ENCODE results near the gene DHX29.

- TF ChIP-seq, protein P1, sequence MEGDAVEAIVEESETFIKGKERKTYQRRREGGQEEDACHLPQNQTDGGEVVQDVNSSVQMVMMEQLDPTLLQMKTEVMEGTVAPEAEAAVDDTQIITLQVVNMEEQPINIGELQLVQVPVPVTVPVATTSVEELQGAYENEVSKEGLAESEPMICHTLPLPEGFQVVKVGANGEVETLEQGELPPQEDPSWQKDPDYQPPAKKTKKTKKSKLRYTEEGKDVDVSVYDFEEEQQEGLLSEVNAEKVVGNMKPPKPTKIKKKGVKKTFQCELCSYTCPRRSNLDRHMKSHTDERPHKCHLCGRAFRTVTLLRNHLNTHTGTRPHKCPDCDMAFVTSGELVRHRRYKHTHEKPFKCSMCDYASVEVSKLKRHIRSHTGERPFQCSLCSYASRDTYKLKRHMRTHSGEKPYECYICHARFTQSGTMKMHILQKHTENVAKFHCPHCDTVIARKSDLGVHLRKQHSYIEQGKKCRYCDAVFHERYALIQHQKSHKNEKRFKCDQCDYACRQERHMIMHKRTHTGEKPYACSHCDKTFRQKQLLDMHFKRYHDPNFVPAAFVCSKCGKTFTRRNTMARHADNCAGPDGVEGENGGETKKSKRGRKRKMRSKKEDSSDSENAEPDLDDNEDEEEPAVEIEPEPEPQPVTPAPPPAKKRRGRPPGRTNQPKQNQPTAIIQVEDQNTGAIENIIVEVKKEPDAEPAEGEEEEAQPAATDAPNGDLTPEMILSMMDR (IDR thresholded peaks at IDR 0.05) = no peak
- TF ChIP-seq POLR2AphosphoS5 (IDR thresholded peaks at IDR 0.05; ENCODE audit: low read depth, low read length) (no peak), TCF7L2 (IDR thresholded peaks at IDR 0.05; ENCODE audit: low read depth, low read length) (no peak)
- TF ChIP-seq, protein P2, sequence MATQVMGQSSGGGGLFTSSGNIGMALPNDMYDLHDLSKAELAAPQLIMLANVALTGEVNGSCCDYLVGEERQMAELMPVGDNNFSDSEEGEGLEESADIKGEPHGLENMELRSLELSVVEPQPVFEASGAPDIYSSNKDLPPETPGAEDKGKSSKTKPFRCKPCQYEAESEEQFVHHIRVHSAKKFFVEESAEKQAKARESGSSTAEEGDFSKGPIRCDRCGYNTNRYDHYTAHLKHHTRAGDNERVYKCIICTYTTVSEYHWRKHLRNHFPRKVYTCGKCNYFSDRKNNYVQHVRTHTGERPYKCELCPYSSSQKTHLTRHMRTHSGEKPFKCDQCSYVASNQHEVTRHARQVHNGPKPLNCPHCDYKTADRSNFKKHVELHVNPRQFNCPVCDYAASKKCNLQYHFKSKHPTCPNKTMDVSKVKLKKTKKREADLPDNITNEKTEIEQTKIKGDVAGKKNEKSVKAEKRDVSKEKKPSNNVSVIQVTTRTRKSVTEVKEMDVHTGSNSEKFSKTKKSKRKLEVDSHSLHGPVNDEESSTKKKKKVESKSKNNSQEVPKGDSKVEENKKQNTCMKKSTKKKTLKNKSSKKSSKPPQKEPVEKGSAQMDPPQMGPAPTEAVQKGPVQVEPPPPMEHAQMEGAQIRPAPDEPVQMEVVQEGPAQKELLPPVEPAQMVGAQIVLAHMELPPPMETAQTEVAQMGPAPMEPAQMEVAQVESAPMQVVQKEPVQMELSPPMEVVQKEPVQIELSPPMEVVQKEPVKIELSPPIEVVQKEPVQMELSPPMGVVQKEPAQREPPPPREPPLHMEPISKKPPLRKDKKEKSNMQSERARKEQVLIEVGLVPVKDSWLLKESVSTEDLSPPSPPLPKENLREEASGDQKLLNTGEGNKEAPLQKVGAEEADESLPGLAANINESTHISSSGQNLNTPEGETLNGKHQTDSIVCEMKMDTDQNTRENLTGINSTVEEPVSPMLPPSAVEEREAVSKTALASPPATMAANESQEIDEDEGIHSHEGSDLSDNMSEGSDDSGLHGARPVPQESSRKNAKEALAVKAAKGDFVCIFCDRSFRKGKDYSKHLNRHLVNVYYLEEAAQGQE (IDR thresholded peaks at IDR 0.05; ENCODE audit: insufficient read depth in 1 of 2, low read depth in 2 of 2, low read length in 1 of 2) = no peak
These were observed 682 bp downstream of the DHX29 start for GRCh38 chr5:55306641-55307382.

All from Panc1 (cell line).